Colonic mucosa (tissue), 4 donors: ENCODE measurements around the gene PPP2R5E. TPM values are rescaled to one million over a fixed set of nuclear protein-coding genes. Genes with fewer than 3 reads are reported as not detected.

Experiments used
- DNase-seq: peaks from one replicate; pipeline ENCODE4 v3.0.0-alpha.2; 2020
- H3K27ac ChIP-seq: fragments of 200-600 bp; one replicate; pipeline ENCODE4 v1.8.0; 2021
- H3K27me3 ChIP-seq: fragments of 200-600 bp; one replicate; pipeline ENCODE4 v1.8.0; 2021
- H3K36me3 ChIP-seq: fragments of 200-600 bp; one replicate; pipeline ENCODE4 v1.8.0; 2021
- H3K4me1 ChIP-seq: fragments of 200-600 bp; one replicate; pipeline ENCODE4 v1.8.0; 2021; ENCODE audit warnings: mild to moderate bottlenecking
- H3K4me3 ChIP-seq: fragments of 200-600 bp; one replicate; pipeline ENCODE4 v1.8.0; 2021
- H3K9ac ChIP-seq, 2 donors: one replicate each; pipeline ENCODE4 v1.7.0; 2013; ENCODE audit warnings: control low read depth in 2 of 2, low read depth in 2 of 2, low read length in 2 of 2
- H3K9me3 ChIP-seq: fragments of 200-600 bp; one replicate; pipeline ENCODE4 v1.8.0; 2021
- intact Hi-C: fragments of 100-400 bp; cut with DNase I; formaldehyde crosslinking; loops from one replicate; pipeline ENCODE4 v1.14.1; 2022
- total RNA-seq, 2 donors: library from RNA; stranded (reverse); fragmentation: NEBNext Ultra II Directional in 1 of 2; extraction: Animal tissue kit (Norgen Biotek cat#: 25700) in 1 of 2; gene quantifications; one replicate each; pipeline ENCODE4 v1.2.1, GENCODE V29; 2021
- TF ChIP-seq, protein P1 (sequence below): fragments of 200-600 bp; IDR thresholded peaks from one replicate; pipeline ENCODE4 v1.8.0; 2022; ENCODE audit warnings: antibody characterized with exemption, mild to moderate bottlenecking
- donor health status: healthy.
- donor health status: DM: no; HTN: no; CAD: no.
- donor health status: DM: no; HTN: no; CAD: no.

Gene PPP2R5E
- total RNA-seq, 2 donors from 2014 or later: 58.0 to 62.7 TPM

DNA sequence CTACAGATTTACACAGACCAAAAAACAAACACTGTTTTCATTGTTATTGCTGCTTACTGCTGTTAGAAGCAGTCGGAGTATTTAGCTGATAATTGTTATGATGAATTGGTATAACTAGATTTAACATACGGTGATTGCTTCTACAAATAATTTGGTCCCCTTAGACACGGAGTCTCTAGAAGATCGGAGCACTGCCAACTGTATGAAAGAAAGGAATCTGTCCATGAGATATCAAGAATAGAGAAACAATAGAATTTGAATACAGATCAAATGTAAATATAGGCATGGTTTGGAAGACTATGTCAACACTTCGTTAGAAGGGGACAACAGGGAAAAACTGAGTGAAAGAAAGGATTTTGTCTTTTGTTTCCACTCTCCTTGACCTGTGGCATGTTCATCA lies 110.9 kb downstream of the PPP2R5E start:
- Histone ChIP-seq H3K4me3 (no peak overlapping the region), H3K9ac (no peak overlapping the region), H3K27ac (no peak overlapping the region), H3K36me3 (no peaks in the 10 kb centered on the region), H3K4me1 (peaks cover 7% of the 10 kb centered on the region), H3K27me3 (no peaks in the 10 kb centered on the region), H3K9me3 (no peaks in the 10 kb centered on the region)
- intact Hi-C loops: no loop called here
- DNase-seq: no peak
- TF ChIP-seq, protein P1, sequence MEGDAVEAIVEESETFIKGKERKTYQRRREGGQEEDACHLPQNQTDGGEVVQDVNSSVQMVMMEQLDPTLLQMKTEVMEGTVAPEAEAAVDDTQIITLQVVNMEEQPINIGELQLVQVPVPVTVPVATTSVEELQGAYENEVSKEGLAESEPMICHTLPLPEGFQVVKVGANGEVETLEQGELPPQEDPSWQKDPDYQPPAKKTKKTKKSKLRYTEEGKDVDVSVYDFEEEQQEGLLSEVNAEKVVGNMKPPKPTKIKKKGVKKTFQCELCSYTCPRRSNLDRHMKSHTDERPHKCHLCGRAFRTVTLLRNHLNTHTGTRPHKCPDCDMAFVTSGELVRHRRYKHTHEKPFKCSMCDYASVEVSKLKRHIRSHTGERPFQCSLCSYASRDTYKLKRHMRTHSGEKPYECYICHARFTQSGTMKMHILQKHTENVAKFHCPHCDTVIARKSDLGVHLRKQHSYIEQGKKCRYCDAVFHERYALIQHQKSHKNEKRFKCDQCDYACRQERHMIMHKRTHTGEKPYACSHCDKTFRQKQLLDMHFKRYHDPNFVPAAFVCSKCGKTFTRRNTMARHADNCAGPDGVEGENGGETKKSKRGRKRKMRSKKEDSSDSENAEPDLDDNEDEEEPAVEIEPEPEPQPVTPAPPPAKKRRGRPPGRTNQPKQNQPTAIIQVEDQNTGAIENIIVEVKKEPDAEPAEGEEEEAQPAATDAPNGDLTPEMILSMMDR: no peak

DNA sequence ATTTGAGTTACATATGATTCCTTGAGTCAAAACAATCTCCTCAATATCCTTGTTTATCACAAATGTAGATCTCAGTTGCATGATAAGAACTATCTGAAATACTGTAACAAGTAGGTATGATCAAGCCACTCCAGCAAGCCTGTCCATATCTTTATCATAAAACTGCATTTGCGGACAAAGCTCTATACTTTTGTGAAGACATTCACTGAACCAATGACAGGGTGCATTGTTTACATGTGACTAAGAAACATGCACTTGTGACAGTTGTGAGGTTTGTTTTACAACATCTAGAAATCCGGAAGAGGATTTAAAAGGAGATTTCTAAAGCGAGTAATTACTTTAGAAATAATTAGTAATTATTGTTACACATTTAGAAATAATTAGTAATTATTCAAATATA lies 111.7 kb downstream of the PPP2R5E start:
- Histone ChIP-seq H3K9ac (no peak overlapping the region), H3K4me3 (no peak overlapping the region), H3K9me3 (no peaks in the 10 kb centered on the region), H3K4me1 (no peaks in the 10 kb centered on the region), H3K27ac (no peak overlapping the region), H3K36me3 (no peaks in the 10 kb centered on the region), H3K27me3 (no peaks in the 10 kb centered on the region)
- DNase-seq: no peak
- TF ChIP-seq, protein P1: no peak
- intact Hi-C loops: no loop called here

GRCh38 chr14:63428486-63428885 lies 114.7 kb downstream of the PPP2R5E start:
- Histone ChIP-seq H3K36me3 (no peaks in the 10 kb centered on the region), H3K4me3 (no peak overlapping the region), H3K9ac (no peak overlapping the region), H3K9me3 (no peaks in the 10 kb centered on the region), H3K27ac (no peak overlapping the region), H3K27me3 (no peaks in the 10 kb centered on the region), H3K4me1 (no peaks in the 10 kb centered on the region)
- DNase-seq: no peak
- intact Hi-C loops: no loop called here
- TF ChIP-seq, protein P1: no peak

DNA sequence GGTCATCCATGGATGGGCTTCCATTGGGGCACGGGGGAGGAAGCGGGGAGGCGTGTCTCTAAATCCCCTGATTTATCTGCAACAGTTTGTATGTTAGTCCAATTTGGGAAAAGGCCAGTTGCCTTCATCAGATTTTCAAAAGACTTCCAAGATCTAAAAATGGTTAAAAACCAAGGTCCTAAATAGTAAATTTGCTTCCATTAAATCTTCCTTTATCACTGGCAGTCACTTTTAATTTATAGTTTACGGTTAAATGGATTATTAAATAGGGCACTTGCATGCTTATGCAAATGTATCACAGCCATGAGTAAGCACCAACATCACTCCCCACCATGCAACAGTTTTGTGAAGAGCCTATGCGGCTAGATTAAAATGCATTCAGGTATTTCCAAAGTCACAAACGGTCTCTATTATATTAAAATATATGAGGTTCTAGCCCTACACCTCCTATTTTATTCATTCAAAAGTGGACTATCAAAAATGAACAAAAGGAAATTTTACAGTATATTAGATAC lies 116.3 kb downstream of the PPP2R5E start:
- no peaks in the 10 kb centered on the region for H3K27me3 ChIP-seq
- H3K27ac ChIP-seq: no peak overlapping the region
- H3K4me3 ChIP-seq: no peak overlapping the region
- no peak for DNase-seq
- H3K9ac ChIP-seq: no peak overlapping the region
- H3K4me1 ChIP-seq: no peaks in the 10 kb centered on the region
- intact Hi-C loops: no loop called here
- TF ChIP-seq, protein P1: no peak
- H3K36me3 ChIP-seq: no peaks in the 10 kb centered on the region
- no peaks in the 10 kb centered on the region for H3K9me3 ChIP-seq

GRCh38 chr14:63423889-63424288 lies 119.3 kb downstream of the PPP2R5E start:
- no peaks in the 10 kb centered on the region for H3K27me3 ChIP-seq

More at GRCh38 chr14:63423889-63424288, 119.3 kb downstream of the PPP2R5E start:
- no peaks in the 10 kb centered on the region for H3K4me1 ChIP-seq
- TF ChIP-seq, protein P1: no peak
- no peak overlapping the region for H3K9ac ChIP-seq
- H3K27ac ChIP-seq: no peak overlapping the region
- intact Hi-C loops: no loop called here
- no peak overlapping the region for H3K4me3 ChIP-seq
- no peaks in the 10 kb centered on the region for H3K36me3 ChIP-seq
- DNase-seq: no peak
- no peaks in the 10 kb centered on the region for H3K9me3 ChIP-seq
